BLaER1 treated with 17β-estradiol and CSF1 and Interleukin-3, amounts not matched to agents 10 nM and 100 nM (cell line): Measurements from ENCODE around the gene KCNN1.

ENCODE experiments used
- H3K27ac ChIP-seq, 11 experiments: shearing (Covaris generic); formaldehyde crosslinking; 2 replicates each; pipeline ENCODE4 v1.8.1; 2022
- H3K27me3 ChIP-seq, 11 experiments: shearing (Covaris generic); formaldehyde crosslinking; 2 replicates each; pipeline ENCODE4 v1.8.1; 2022
- H3K36me3 ChIP-seq, 11 experiments: shearing (Covaris generic); formaldehyde crosslinking; 2 replicates each; pipeline ENCODE4 v1.8.1; 2022
- H3K4me1 ChIP-seq, 10 experiments: shearing (Covaris generic); formaldehyde crosslinking; 2 replicates each; pipeline ENCODE4 v1.8.1; 2022
- H3K4me2 ChIP-seq, 11 experiments: shearing (Covaris generic); formaldehyde crosslinking; 2 replicates each; pipeline ENCODE4 v1.8.1; 2022
- H3K4me3 ChIP-seq, 10 experiments: shearing (Covaris generic); formaldehyde crosslinking; 2 replicates each; pipeline ENCODE4 v1.8.1; 2022
- H3K9ac ChIP-seq, 11 experiments: shearing (Covaris generic); formaldehyde crosslinking; 2 replicates each; pipeline ENCODE4 v1.8.1; 2022
- H3K9me3 ChIP-seq, 11 experiments: shearing (Covaris generic); formaldehyde crosslinking; replicated peaks in 1 of 11; 2 replicates each; pipeline ENCODE4 v1.8.1; 2022
- H4K20me1 ChIP-seq, 11 experiments: shearing (Covaris generic); formaldehyde crosslinking; 2 replicates each; pipeline ENCODE4 v1.8.1; 2022
- Cebpa-rat ChIP-seq, 11 experiments: shearing (Covaris generic); IDR thresholded peaks; 2 replicates each; pipeline ENCODE4 v1.8.1; 2022

The KCNN1 gene

DNA sequence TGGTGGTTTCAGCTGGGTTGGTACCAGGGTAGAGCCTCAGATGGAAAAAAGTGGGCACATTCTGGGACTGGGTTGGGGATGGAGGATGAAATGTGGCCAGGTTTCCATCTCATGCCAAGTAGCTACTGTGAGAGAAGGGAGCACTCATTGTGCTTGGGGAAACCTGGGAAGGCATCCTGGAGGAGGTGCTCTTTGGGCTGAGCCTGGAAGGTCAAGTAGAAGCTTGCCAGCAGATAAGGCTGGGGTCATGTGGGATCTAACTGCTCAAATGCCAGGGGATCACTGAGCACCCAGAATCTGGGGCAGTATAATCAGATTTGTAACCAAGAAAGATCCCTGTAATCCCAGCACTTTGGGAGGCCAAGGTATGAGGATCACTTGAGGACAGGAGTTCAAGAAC lies 9.0 kb upstream of the KCNN1 start:
- no peak overlapping the region for H3K9ac ChIP-seq
- TF ChIP-seq Cebpa-rat (IDR thresholded peaks at IDR 0.05), result no peak
- H3K9me3 ChIP-seq, result no peaks in the 10 kb centered on the region
- H3K4me3 ChIP-seq, result no peak overlapping the region
- peaks cover 28 to 49% (median 44%) of the 10 kb centered on the region in 11 experiments for H3K27me3 ChIP-seq
- H3K4me2 ChIP-seq, result no peak overlapping the region
- peaks cover 0 to 16% (median 7%) of the 10 kb centered on the region in 11 experiments; a peak in 10 of 22 replicates for H4K20me1 ChIP-seq
- H3K27ac ChIP-seq, result no peak overlapping the region
- no peaks in the 10 kb centered on the region for H3K36me3 ChIP-seq
- H3K4me1 ChIP-seq, result peaks cover 7 to 17% (median 12%) of the 10 kb centered on the region in 10 experiments

DNA sequence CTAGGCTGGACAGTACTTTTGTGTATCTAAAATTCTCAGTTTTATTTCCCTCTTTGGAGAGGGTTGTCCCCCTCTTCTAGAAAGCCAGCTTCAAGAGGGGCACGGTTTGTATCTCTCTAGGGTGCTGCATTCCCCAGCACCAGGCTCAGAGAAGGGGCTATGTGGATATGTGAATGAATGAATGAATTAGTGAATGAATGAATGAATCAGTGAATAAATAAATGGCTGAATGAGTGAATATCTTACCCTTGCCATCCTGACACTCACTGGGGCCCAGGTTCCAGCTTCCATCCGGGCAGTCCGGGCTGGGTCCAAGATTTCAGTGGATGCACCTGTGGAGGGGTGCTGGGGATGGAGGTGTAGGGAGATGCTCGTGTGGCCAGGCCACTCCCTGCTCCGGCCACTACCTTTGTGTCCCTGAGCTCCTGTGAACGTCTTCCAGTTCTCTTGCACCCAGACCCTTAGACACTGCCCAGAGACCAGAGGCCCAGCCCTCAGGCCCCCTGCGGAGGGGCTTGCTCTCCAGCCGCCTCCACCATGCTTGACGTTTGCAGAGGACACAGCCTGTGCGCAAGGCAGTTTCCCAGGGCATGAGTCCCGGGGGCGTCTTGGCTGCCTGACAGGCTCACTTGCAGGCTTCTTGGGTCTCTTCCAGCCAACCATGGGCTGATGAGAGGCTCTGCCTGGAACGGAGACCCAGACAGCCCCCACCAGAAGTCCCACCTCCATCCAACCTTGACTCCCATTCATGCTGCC lies 2.8 kb upstream of the KCNN1 start:
- Histone ChIP-seq H3K27ac (no peak overlapping the region), H3K9me3 (no peaks in the 10 kb centered on the region), H3K36me3 (no peaks in the 10 kb centered on the region), H3K4me1 (peaks cover 13 to 43% (median 33%) of the 10 kb centered on the region in 10 experiments; a peak in 19 of 20 replicates), H3K27me3 (peaks cover 21 to 58% (median 44%) of the 10 kb centered on the region in 11 experiments), H3K4me3 (no peak overlapping the region), H3K9ac (no peak overlapping the region), H4K20me1 (peaks cover 0 to 5% (median 0%) of the 10 kb centered on the region in 11 experiments; a peak in 1 of 22 replicates), H3K4me2 (no peak overlapping the region)
- no peak for TF ChIP-seq Cebpa-rat (IDR thresholded peaks at IDR 0.05)

DNA sequence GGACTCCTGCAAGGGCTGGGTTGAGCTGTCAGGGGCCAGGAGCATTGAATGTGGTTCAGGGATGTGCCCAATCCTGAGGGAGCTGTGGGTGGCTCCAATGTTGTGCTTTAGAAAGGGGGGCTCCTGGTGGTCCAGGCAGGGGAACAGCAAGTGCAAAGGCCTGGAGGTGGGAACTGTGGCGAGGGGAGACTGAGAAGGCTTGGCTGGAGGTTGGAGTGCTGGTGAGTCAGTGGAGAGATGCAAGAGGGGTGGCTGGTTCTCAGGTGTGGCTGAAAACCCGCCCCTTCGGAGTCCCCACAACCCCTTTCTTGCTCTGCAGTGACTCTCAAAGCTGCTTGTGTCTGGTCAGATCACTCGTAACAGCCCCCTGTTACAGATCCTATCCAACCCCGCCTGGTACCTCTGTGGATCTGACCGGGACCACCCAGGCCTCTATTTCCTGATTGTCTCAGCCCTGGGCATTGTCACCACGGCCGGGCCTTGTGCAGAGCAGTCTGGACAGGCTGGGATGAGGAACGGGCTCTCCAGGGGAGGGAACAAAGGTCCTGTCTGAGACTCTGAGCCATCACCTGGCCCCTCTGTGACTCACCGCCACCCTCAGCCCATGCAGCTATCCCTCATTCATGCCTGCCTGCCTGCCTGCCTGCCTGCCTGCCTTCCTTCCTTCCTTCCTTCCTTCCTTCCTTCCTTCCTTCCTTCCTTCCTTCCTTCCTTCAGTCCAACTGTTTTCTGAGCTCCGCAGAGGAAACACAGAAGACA lies 1.4 kb upstream of the KCNN1 start:
- Histone ChIP-seq H3K4me1 (peaks cover 17 to 52% (median 39%) of the 10 kb centered on the region in 10 experiments), H3K4me2 (peak overlapping the region in 10 of 11 experiments; percentile 33 to 93 (median 82); a peak in 18 of 22 replicates), H3K9ac (no peak overlapping the region; a peak in 1 of 22 replicates)

GRCh38 chr19:17966129-17966483 lies 801 bp upstream of the KCNN1 start:
- H3K27me3 ChIP-seq, result peaks cover 21 to 59% (median 44%) of the 10 kb centered on the region in 11 experiments
- H3K4me2 ChIP-seq, result peak overlapping the region; percentile 7 to 93 (median 78)
- peak overlapping the region in 3 of 10 experiments; percentile 32 to 55 (median 34); a peak in 2 of 20 replicates for H3K4me3 ChIP-seq
- no peaks in the 10 kb centered on the region for H3K9me3 ChIP-seq
- peaks cover 0 to 5% (median 0%) of the 10 kb centered on the region in 11 experiments; a peak in 1 of 22 replicates for H4K20me1 ChIP-seq
- peak overlapping the region in 5 of 11 experiments; percentile 6 to 58 (median 37); a peak in 7 of 22 replicates for H3K27ac ChIP-seq
- peaks cover 17 to 53% (median 39%) of the 10 kb centered on the region in 10 experiments for H3K4me1 ChIP-seq
- peak overlapping the region in 3 of 11 experiments; percentile 0 to 40 (median 30); a peak in 3 of 22 replicates for H3K9ac ChIP-seq
- no peak for TF ChIP-seq Cebpa-rat (IDR thresholded peaks at IDR 0.05)
- H3K36me3 ChIP-seq, result no peaks in the 10 kb centered on the region

More for the DNA sequence above, 1.4 kb upstream of the KCNN1 start:
- Histone ChIP-seq H3K36me3 (no peaks in the 10 kb centered on the region), H3K9me3 (no peaks in the 10 kb centered on the region), H3K27me3 (peaks cover 21 to 59% (median 44%) of the 10 kb centered on the region in 11 experiments), H3K4me3 (peak overlapping the region in 1 of 10 experiments; percentile 32; a peak in 1 of 20 replicates), H4K20me1 (peaks cover 0 to 5% (median 0%) of the 10 kb centered on the region in 11 experiments; a peak in 1 of 22 replicates), H3K27ac (peak overlapping the region in 3 of 11 experiments; percentile 21 to 37 (median 23); a peak in 2 of 22 replicates)
- no peak for TF ChIP-seq Cebpa-rat (IDR thresholded peaks at IDR 0.05)

GRCh38 chr19:17967257-17968051 lies 547 bp downstream of the KCNN1 start:
- peaks cover 0 to 5% (median 0%) of the 10 kb centered on the region in 11 experiments; a peak in 2 of 22 replicates for H4K20me1 ChIP-seq
- H3K9ac ChIP-seq, result peak overlapping the region in 5 of 11 experiments; percentile 13 to 56 (median 38); a peak in 3 of 22 replicates
- no peaks in the 10 kb centered on the region for H3K36me3 ChIP-seq
- peak overlapping the region in 9 of 10 experiments; percentile 34 to 62 (median 44); a peak in 14 of 20 replicates for H3K4me3 ChIP-seq
- peaks cover 21 to 59% (median 44%) of the 10 kb centered on the region in 11 experiments for H3K27me3 ChIP-seq
- TF ChIP-seq Cebpa-rat (IDR thresholded peaks at IDR 0.05), result no peak
- peak overlapping the region; percentile 48 to 92 (median 77); a peak in 21 of 22 replicates for H3K4me2 ChIP-seq
- H3K27ac ChIP-seq, result no peak overlapping the region
- peaks cover 17 to 60% (median 51%) of the 10 kb centered on the region in 10 experiments for H3K4me1 ChIP-seq
- no peaks in the 10 kb centered on the region for H3K9me3 ChIP-seq

DNA sequence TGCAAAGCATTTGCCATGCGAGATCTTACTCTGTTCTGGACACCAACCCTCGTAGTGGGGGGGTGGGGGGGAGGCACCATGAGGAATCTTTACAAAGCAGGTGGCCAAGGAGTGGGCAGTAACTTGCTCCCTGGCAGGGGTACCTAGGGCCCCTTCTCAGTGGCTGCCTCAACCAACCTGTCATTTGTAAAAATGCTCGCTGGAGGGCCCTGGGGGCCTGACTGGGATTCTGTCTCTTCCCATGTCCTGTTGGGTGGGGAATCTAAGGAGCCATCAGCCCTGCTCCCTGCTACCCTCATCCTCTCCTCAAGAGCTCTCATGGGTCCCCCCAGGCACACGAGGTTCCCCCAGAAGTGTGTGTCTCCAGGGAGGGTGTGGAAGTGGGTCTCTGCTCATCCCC lies 1.5 kb downstream of the KCNN1 start:
- H3K9me3 ChIP-seq, result no peaks in the 10 kb centered on the region
- H3K27ac ChIP-seq, result no peak overlapping the region
- H3K4me1 ChIP-seq, result peaks cover 25 to 67% (median 60%) of the 10 kb centered on the region in 10 experiments
- no peak overlapping the region for H3K9ac ChIP-seq
- H3K4me2 ChIP-seq, result peak overlapping the region in 4 of 11 experiments; percentile 20 to 38 (median 29); a peak in 6 of 22 replicates
- H3K4me3 ChIP-seq, result no peak overlapping the region
- no peak for TF ChIP-seq Cebpa-rat (IDR thresholded peaks at IDR 0.05)
- peaks cover 0 to 5% (median 0%) of the 10 kb centered on the region in 11 experiments; a peak in 2 of 22 replicates for H4K20me1 ChIP-seq
- no peaks in the 10 kb centered on the region for H3K36me3 ChIP-seq
- peaks cover 21 to 58% (median 44%) of the 10 kb centered on the region in 11 experiments for H3K27me3 ChIP-seq

DNA sequence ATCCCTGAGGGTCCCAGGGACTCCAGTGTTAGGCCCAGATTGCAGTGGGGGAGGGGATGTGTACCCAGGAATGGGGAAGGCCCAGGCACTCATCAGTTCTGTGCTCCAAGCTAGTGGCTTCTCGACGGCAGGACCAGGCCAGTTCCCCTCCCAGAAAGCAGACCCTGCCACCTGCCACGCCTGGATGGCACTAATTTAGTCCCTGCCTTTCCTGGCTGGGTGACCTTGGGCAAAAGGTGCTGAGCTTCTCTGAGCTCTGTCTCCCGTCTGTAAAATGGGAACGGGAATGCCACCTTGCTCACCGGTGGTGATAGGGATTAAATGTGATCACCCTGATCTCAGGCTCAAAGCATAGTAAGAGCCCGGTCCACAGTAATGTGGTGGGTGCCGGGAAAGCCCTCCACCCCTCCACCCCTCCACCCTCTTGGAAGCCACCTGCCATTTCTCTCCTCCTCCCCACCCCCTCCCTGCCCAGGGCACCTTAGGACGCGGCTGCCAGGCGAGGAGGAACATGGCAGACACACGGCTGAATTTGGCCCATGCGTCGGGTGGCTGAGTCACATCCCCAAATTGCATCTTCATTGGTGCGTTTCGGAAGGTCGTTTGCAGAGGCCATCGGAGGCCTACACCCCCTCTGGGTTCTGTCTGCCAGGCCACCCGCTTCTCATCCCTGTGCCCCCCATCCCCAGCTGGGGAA lies 2.3 kb downstream of the KCNN1 start:
- peak overlapping the region; percentile 7 to 65 (median 47); a peak in 17 of 22 replicates for H3K4me2 ChIP-seq
- peaks cover 21 to 49% (median 42%) of the 10 kb centered on the region in 11 experiments for H3K27me3 ChIP-seq
- peaks cover 0 to 5% (median 0%) of the 10 kb centered on the region in 11 experiments; a peak in 2 of 22 replicates for H4K20me1 ChIP-seq
- H3K9me3 ChIP-seq, result no peaks in the 10 kb centered on the region
- H3K4me1 ChIP-seq, result peaks cover 26 to 74% (median 61%) of the 10 kb centered on the region in 10 experiments
- peak overlapping the region in 5 of 11 experiments; percentile 22 to 57 (median 31); a peak in 5 of 22 replicates for H3K9ac ChIP-seq
- H3K36me3 ChIP-seq, result no peaks in the 10 kb centered on the region
- H3K4me3 ChIP-seq, result no peak overlapping the region
- TF ChIP-seq Cebpa-rat (IDR thresholded peaks at IDR 0.05), result no peak
- H3K27ac ChIP-seq, result peak overlapping the region in 7 of 11 experiments; percentile 21 to 56 (median 40); a peak in 5 of 22 replicates
